GM12891 (cell line): ENCODE results near the gene PPP1R12A.
"Not testable (repeated sequence)": the region's sequence is repeated elsewhere in the genome, so short reads cannot be mapped to it uniquely, and the experiment has no call there.

Experiments used
- PAX5 ChIP-seq: IDR thresholded peaks from 2 replicates; pipeline ENCODE4 v1.6.1; 2011; ENCODE audit warnings: low read length, moderate library complexity, mild to moderate bottlenecking; ENCODE audit not compliant: insufficient read depth, severe bottlenecking
- POLR2A ChIP-seq: IDR thresholded peaks from 2 replicates; pipeline ENCODE4 v1.6.1; 2011; ENCODE audit warnings: low read depth, low read length, control low read depth
- POLR2AphosphoS5 ChIP-seq: IDR thresholded peaks from 2 replicates; pipeline ENCODE4 v1.6.1; 2011; ENCODE audit warnings: low read depth, low read length, control low read depth
- TAF1 ChIP-seq: IDR thresholded peaks from 2 replicates; pipeline ENCODE4 v1.6.1; 2011; ENCODE audit warnings: low read depth, low read length, control low read depth

- not testable (repeated sequence) for TF ChIP-seq PAX5, POLR2AphosphoS5, POLR2A, TAF1
Measured at GRCh38 chr12:79942846-79943245, 7.9 kb upstream of the PPP1R12A start.
